Thymus (tissue), 11 donors: ENCODE results near the gene PRKCA. TPM values are rescaled to one million over a fixed set of nuclear protein-coding genes. Genes with fewer than 3 reads are reported as not detected.
A peak's percentile ranks its signal among the peaks of the same experiment; 100 is the strongest.

ENCODE experiments used
- DNase-seq, 9 donors: peaks; one replicate each; pipeline ENCODE4 v3.0.0-alpha.2; 2013; ENCODE audit warnings: low spot score in 9 of 9, low read depth in 6 of 9, missing footprints in 1 of 9
- H3K27ac ChIP-seq, 2 donors: one replicate each; pipeline ENCODE4 v1.5.1; 2013; ENCODE audit warnings: control low read depth in 1 of 2, low read depth in 1 of 2, low read length in 1 of 2, mild to moderate bottlenecking in 1 of 2, moderate library complexity in 1 of 2
- H3K27me3 ChIP-seq, 2 donors: one replicate each; pipeline ENCODE4 v1.5.1; 2013; ENCODE audit warnings: low read length in 1 of 2; ENCODE audit not compliant: control insufficient read depth in 2 of 2, insufficient read depth in 1 of 2
- H3K36me3 ChIP-seq, 2 donors: one replicate each; pipeline ENCODE4 v1.5.1; 2013; ENCODE audit warnings: low read length in 1 of 2, mild to moderate bottlenecking in 1 of 2, moderate library complexity in 1 of 2; ENCODE audit not compliant: control insufficient read depth in 2 of 2, insufficient read depth in 2 of 2
- H3K4me1 ChIP-seq, 2 donors: one replicate each; pipeline ENCODE4 v1.5.1; 2013; ENCODE audit warnings: low read length in 2 of 2; ENCODE audit not compliant: control insufficient read depth in 2 of 2, insufficient read depth in 2 of 2
- H3K4me3 ChIP-seq, 2 donors: one replicate each; pipeline ENCODE4 v1.5.1; 2013; ENCODE audit warnings: low read length in 2 of 2, control low read depth in 1 of 2, mild to moderate bottlenecking in 1 of 2
- H3K9me3 ChIP-seq, 2 donors: one replicate each; pipeline ENCODE4 v1.5.1; 2013; ENCODE audit warnings: low read length in 1 of 2, mild to moderate bottlenecking in 1 of 2; ENCODE audit not compliant: control insufficient read depth in 2 of 2, insufficient read depth in 1 of 2
- WGBS: extraction: QIAGEN DNeasy Blood & Tissue Kit; methylation state at CpG from one replicate; pipeline ENCODE4 v1.1.7; 2013; 5-methylcytosine and 5-hydroxymethylcytosine counted together
- polyA plus RNA-seq: library from polyadenylated mRNA; stranded (reverse); fragments of 200-250 nt; gene quantifications from one replicate; pipeline ENCODE4 v1.2.3, GENCODE V29; 2013
- total RNA-seq: library from RNA; stranded (reverse); fragments of 120-200 nt; gene quantifications from one replicate; pipeline ENCODE4 v1.2.4, GENCODE V29; 2013
- donor health status: healthy.

Gene PRKCA
- total and polyA plus RNA-seq, 2 donors, result 2.7 to 3.2 TPM

DNA sequence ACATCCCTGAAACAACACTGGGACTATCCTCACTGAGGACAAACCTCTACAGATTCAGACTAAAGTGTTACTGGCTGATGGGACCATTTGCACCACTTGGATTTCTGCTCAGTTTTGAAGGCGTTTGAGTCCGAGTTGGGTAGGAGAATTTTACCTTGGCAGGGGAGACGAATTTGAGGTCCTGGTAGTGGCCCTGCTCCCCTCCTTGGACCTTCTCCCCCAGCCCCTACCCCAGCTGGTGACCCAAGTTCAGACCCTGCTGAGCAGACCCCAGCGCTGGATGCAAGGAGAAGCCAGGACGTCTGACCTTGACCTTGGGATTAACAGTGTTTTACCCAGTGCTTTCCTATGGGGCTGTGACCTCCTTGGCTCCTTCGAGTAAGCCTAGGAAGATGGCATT is 546.1 kb downstream of the PRKCA start:
- no peaks in the 10 kb centered on the region for H3K4me1 ChIP-seq
- peaks cover 0 to 6% of the 10 kb centered on the region in 2 donors for H3K27me3 ChIP-seq
- WGBS, result 92% methylated on average over 6 of the region's 6 CpGs
- H3K4me3 ChIP-seq, result no peak overlapping the region
- H3K36me3 ChIP-seq, result no peaks in the 10 kb centered on the region
- no peak for DNase-seq
- H3K27ac ChIP-seq, result no peak overlapping the region
- peaks cover 0 to 4% of the 10 kb centered on the region in 2 donors for H3K9me3 ChIP-seq

DNA sequence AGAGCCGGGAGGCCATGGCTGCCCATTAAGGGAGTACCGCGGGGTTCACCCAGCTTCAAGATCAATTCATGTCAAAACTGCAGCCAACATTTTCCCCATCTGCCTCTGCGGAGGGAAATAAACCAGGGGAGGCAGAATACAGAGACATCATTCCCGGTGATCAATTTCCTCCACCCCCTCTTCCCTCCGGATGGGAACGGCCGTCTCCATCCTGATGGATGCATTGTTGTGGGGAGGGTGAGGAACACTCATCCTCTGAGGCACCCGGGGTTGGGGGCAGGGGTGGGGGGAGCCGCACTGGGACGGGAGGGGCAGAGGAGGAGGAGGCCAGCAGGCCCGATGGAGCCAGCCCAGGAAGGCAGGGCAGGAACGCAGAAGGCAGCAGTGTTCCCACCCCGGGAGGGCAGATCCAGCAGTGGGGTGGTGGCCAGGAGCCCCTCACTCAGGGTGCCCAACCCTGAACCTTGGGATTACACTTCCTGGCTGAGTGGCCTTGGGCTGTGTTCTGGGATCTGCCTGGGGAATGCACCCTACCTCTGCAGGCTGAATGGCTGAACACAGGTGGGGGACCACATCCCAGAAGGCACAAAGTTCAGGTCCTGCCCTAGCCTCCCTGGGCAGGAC is 546.7 kb downstream of the PRKCA start:
- no peak overlapping the region for H3K4me3 ChIP-seq
- WGBS, result 85% methylated on average over 14 of the region's 14 CpGs
- no peaks in the 10 kb centered on the region for H3K36me3 ChIP-seq
- no peaks in the 10 kb centered on the region for H3K4me1 ChIP-seq
- no peak for DNase-seq
- H3K27ac ChIP-seq, result no peak overlapping the region
- H3K27me3 ChIP-seq, result peaks cover 0 to 6% of the 10 kb centered on the region in 2 donors
- peaks cover 0 to 4% of the 10 kb centered on the region in 2 donors for H3K9me3 ChIP-seq

DNA sequence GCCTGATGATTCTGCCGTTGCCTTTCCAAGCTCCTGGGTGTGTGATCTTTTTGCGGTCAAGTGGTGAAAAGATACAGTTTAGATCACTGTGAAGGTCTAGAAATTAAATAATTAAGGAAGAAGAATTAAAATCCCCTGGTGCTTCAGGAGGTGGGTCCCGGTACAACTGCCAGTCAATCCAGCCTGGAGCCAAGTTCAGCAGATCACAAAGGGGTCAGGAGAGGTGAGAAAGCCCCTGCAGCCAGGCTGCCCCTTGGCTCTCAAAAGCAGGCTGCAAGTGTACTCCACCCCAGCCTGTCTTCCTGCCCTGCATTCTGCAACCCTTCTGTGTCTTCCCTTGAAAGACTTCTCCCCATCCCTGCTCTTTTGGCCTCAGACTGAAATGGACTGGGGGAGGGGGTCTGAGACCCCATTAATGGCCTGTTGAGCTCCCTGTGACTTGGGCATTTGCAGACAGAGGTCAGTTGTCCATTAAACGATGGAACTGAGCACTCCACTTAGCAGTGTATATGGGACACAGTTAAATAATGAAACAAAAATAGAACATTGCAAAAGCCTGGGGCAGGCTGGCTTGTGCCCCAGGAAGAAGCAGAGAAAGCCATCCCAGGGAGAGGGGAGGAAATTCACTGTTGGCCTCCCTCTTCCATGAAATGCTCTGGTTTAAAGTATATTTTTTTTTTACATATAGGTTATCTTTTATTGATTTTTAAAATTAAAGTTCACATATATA is 547.6 kb downstream of the PRKCA start:
- H3K27ac ChIP-seq, result no peak overlapping the region

DNA sequence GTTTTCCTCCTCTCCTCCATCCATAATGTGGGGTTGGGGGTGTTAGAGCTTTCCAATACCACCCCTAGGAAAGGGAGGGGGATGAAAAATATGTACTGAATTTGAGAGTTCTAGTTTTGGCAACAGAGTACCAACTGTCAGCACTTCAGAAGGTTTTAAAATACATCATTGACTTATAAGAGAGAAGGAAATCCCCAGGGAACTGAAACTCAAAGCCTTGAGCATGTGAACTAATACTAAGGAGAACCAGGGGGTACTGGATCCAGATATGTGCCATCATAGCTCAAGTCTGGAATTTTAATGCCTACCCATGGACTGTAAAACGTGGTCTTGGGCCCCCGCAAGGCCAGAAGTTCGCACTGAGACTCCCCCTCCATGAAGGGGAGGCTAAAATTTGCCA is 548.3 kb downstream of the PRKCA start:
- Histone ChIP-seq H3K36me3 (no peaks in the 10 kb centered on the region), H3K9me3 (peaks cover 0 to 8% of the 10 kb centered on the region in 2 donors), H3K4me3 (no peak overlapping the region), H3K4me1 (no peaks in the 10 kb centered on the region), H3K27me3 (peaks cover 0 to 6% of the 10 kb centered on the region in 2 donors), H3K27ac (no peak overlapping the region)
- peak in 1 of 9 donors; percentile 10 for DNase-seq
- WGBS, result 79% methylated on average over 3 of the region's 3 CpGs

More for the DNA sequence above, 547.6 kb downstream of the PRKCA start:
- no peaks in the 10 kb centered on the region for H3K4me1 ChIP-seq
- no peak overlapping the region for H3K4me3 ChIP-seq
- H3K27me3 ChIP-seq, result peaks cover 0 to 6% of the 10 kb centered on the region in 2 donors
- WGBS, result 94% methylated on average over 4 of the region's 4 CpGs
- DNase-seq, result no peak
- no peaks in the 10 kb centered on the region for H3K36me3 ChIP-seq
- H3K9me3 ChIP-seq, result peaks cover 0 to 4% of the 10 kb centered on the region in 2 donors

DNA sequence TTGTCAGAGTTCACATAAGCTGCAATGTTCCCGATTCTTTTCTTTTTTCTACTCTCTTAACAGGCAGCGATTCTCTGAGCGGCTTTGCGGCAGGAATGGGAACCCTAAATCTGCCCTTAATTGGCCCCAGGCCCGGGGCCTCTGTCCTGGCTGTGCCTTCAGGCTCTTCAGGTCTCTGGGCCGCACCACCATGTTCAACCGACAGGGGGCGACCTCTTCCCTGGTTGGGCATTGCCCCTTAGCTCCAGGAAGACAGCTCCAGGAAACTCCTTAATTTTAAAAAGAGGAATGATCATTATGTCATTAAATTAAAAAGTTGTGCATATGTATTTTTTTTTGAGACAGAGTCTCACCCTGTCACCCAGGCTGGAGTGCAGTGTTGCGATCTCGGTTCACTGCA is 552.8 kb downstream of the PRKCA start:
- no peaks in the 10 kb centered on the region for H3K4me1 ChIP-seq
- no peak for DNase-seq
- H3K27ac ChIP-seq, result no peak overlapping the region
- WGBS, result 76% methylated on average over 10 of the region's 10 CpGs
- no peaks in the 10 kb centered on the region for H3K27me3 ChIP-seq
- no peaks in the 10 kb centered on the region for H3K36me3 ChIP-seq
- H3K4me3 ChIP-seq, result no peak overlapping the region
- H3K9me3 ChIP-seq, result peaks cover 0 to 5% of the 10 kb centered on the region in 2 donors

DNA sequence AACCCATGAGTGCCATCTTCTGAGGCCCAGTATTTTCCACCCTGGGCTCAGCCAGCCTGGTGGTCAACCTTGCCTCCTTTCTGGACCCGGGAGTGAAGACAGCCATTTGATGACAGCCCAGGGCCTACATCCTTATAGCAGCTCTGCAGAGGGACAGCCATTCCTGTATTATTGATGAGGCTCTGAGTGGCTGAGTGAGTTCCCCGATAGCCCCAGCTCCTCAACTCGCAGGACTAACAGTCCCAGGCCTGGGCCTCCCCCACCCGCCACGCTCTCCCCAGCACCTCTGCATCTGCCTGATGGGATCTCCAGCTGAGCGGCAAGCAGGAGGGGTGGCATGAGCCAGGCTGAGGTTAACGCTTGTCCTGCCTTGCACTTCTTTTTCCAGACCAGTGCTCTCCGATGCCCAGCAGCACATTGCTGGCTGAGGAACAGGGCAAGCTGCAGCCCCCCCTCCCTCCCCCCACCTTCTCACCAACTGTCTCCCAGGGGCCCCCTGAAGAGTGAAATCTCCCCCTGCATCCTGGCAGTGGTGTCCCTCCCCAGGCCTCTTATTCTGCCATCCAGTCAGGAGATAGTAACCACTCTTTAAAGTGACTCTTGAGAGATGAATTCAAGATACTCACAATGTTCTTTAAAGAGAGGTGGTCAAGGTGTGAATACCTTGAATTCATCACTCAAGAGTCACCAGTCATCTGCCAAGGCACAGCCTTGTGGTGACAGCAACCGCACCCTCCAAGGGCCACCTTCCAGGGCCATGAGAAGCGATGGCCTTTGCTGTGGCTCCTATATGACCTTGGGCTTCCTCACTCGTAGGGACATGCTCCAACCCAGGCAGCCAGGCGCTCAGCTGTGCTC is 556.0 kb downstream of the PRKCA start:
- Histone ChIP-seq H3K36me3 (no peaks in the 10 kb centered on the region), H3K27me3 (peaks cover 0 to 3% of the 10 kb centered on the region in 2 donors), H3K4me1 (no peaks in the 10 kb centered on the region), H3K27ac (no peak overlapping the region), H3K4me3 (no peak overlapping the region), H3K9me3 (peaks cover 0 to 5% of the 10 kb centered on the region in 2 donors)
- 85% methylated on average over 12 of the region's 12 CpGs for WGBS
- DNase-seq, result no peak

DNA sequence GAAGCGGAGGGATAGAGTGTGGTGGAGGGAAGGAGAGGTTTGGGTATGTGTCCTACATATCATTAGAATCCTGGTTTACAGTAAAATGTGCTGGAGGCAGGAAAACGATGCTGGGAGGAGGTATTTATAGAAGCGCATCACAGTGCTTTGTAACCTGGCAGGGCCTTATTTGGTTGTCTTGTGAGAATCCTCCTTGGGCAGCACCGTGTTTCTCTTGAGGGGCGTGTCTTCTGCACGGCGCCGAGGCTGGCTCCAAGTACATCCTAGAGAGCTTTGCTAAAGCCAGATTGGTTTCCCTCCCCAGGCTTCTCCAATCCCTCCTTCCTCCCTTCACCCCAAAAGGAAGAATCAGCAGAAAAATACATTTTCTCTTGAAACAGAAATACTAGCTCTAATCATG is 556.9 kb downstream of the PRKCA start:
- Histone ChIP-seq H3K36me3 (no peaks in the 10 kb centered on the region), H3K4me1 (no peaks in the 10 kb centered on the region), H3K4me3 (no peak overlapping the region), H3K27ac (no peak overlapping the region), H3K27me3 (peaks cover 0 to 3% of the 10 kb centered on the region in 2 donors), H3K9me3 (peaks cover 0 to 5% of the 10 kb centered on the region in 2 donors)
- 83% methylated on average over 8 of the region's 8 CpGs for WGBS
- no peak for DNase-seq

DNA sequence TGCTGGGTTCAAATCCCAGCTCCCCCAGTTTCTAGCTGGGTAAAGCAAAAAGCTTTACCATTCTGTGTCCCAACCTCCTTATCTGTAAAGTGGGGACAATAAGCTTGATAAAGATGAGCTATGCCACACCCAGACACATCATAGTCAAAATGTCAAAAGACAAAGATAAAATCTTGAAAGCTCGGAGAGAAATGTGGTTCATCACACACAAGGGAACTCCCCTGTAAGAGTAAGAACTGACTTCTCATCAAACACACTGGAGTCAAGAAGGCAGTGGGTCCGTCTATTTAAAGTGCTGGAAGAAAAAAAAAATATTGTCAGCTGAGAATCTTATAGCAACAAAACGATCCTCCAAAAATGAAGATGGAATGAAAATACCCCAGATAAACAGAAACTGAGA is 557.8 kb downstream of the PRKCA start:
- peak in 1 of 9 donors; percentile 1 for DNase-seq
- no peaks in the 10 kb centered on the region for H3K4me1 ChIP-seq
- no peak overlapping the region for H3K4me3 ChIP-seq
- peaks cover 0 to 3% of the 10 kb centered on the region in 2 donors for H3K27me3 ChIP-seq
- H3K36me3 ChIP-seq, result no peaks in the 10 kb centered on the region
- 80% methylated on average over 3 of the region's 3 CpGs for WGBS
- H3K9me3 ChIP-seq, result peaks cover 0 to 2% of the 10 kb centered on the region in 2 donors
- no peak overlapping the region for H3K27ac ChIP-seq
